ENCODE data around the gene KIF11. TPM values are rescaled to one million over a fixed set of nuclear protein-coding genes. Genes with fewer than 3 reads are reported as not detected.
"Not testable (repeated sequence)": the region's sequence is repeated elsewhere in the genome, so short reads cannot be mapped to it uniquely, and the experiment has no call there.

Gene KIF11
- total RNA-seq, 2 donors from 2014 or later = 10.2 to 31.6 TPM

GRCh38 chr10:92573798-92574547, 19.0 kb upstream of the KIF11 start, which contains the start of gene IDE:
Gene IDE (minus strand): TSS chr10:92574093. CDS start chr10:92574019, 74 bp downstream.
- H3K9me3 ChIP-seq = no peaks in the 10 kb centered on the region
- peak within 1 kb of the TSS; percentile 90 for H3K27ac ChIP-seq
- intact Hi-C loops (cut with DNase I) = loop anchor here (1.0 kb wide), 1 partner anchor 58 kb away; no protein-coding TSS in a partner anchor
- peak; percentile 90 for DNase-seq
- no peaks in the 10 kb centered on the region for H3K4me1 ChIP-seq
- no peaks in the 10 kb centered on the region for H3K27me3 ChIP-seq
- TF ChIP-seq CTCF (IDR thresholded peaks at IDR 0.05) = peak; percentile 82
- peak within 1 kb of the TSS; percentile 92 to 93 for H3K9ac ChIP-seq (ENCODE audit: low read depth in 2 of 2, low read length in 2 of 2)
- peak within 1 kb of the TSS; percentile 93 for H3K4me3 ChIP-seq
- no peaks in the 10 kb centered on the region for H3K36me3 ChIP-seq

DNA sequence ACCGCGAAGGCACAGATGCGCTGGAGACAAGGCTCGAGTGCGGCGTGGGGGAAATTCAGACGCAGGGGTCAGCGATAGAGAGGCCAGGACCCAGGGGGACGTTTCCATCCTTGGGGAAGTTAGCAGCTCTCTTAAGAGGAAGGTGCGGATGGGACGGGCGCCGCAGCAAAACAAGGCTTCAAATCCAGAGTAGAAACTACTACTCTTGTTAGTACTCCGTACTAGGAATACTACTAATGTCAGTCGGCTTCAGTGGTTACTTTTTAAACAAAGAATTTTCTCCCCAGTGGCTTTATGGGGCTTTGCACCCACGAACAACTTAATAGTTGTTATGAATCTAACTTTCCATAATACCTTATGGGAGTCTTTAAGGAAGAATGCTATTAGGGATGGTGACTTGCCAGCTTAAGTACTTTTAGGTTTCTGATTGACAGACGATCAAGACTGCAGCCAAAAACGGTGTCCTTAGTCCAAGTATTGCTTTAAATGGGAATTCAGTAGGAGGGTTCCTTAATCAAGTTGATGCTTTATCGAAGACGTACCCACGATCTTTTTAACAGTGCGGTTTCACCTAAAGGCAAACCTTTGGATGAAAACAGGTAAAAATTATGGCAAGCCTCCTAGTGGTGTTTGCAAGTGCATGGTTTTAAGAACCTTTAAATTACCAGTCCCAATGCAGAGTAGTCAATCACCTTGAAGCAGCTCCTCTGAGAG, 18.2 kb upstream of the KIF11 start:
- peak overlapping the region; percentile 93 for H3K4me3 ChIP-seq
- no peak for TF ChIP-seq CTCF (IDR thresholded peaks at IDR 0.05)
- peak overlapping the region; percentile 90 for H3K27ac ChIP-seq
- no peaks in the 10 kb centered on the region for H3K9me3 ChIP-seq
- no peaks in the 10 kb centered on the region for H3K36me3 ChIP-seq
- peak overlapping the region in 1 of 2 donors; percentile 93 for H3K9ac ChIP-seq (ENCODE audit: low read depth in 2 of 2, low read length in 2 of 2)
- H3K27me3 ChIP-seq = no peaks in the 10 kb centered on the region
- no peak for DNase-seq
- intact Hi-C loops (cut with DNase I) = loop anchor here (1.0 kb wide), 1 partner anchor 58 kb away; no protein-coding TSS in a partner anchor
- H3K4me1 ChIP-seq = no peaks in the 10 kb centered on the region

GRCh38 chr10:92575961-92576360, 17.0 kb upstream of the KIF11 start:
- no peak overlapping the region for H3K9ac ChIP-seq (ENCODE audit: low read depth in 2 of 2, low read length in 2 of 2)
- TF ChIP-seq CTCF (IDR thresholded peaks at IDR 0.05) = no peak
- H3K9me3 ChIP-seq = no peaks in the 10 kb centered on the region
- intact Hi-C loops (cut with DNase I) = no loop called here
- DNase-seq = no peak
- no peak overlapping the region for H3K27ac ChIP-seq
- no peaks in the 10 kb centered on the region for H3K36me3 ChIP-seq
- H3K4me1 ChIP-seq = no peaks in the 10 kb centered on the region
- H3K27me3 ChIP-seq = no peaks in the 10 kb centered on the region
- no peak overlapping the region for H3K4me3 ChIP-seq

GRCh38 chr10:92582347-92582746, 10.6 kb upstream of the KIF11 start:
- H3K27me3 ChIP-seq; H3K4me3 ChIP-seq; intact Hi-C loops (cut with DNase I); H3K9ac ChIP-seq (ENCODE audit: low read depth in 2 of 2, low read length in 2 of 2); H3K4me1 ChIP-seq; H3K27ac ChIP-seq; H3K36me3 ChIP-seq; DNase-seq; H3K9me3 ChIP-seq: not testable (repeated sequence)

DNA sequence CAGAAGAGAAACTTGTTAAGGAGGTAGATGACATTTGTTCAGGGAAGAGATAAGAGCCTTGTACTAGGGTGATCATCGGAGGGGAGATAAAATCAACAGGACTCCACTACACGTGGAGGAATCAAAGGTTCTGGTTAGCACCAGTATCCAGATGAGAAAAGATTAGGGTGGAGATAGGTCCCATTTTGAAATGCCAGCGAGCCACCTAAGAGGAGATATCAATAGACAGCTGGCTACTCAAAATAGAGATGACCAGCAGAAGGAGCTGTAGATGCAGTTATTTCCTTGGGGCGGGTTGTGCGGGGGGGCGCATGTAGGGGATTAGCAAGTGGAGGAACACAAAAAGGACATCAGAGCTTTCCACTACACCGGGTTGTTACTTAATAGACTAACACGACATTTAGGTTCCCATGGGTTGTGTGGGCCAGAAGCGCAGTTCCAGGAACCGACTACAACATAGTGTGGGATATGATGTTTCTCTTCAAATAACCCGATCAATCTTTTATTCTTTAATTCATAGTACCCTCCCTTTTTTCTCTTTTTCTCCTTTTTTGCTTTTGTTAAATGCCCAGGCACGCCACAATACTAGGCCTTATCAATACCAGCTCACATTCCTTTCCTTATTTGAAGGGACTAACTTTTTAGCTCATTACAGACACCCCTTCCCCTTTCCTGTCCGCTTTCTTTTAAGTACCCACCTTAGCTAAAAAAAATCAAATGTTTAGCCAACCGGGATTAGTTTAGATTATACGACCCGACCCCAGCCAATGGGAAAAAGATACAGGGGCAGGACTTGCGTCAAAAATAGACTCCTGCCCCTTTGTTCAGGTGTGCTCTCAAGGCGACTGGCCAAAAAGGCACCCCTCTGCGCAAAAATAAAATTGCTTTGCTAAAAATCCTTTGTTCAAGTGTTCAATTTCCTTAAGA, 2.0 kb upstream of the KIF11 start:
- peak overlapping the region; percentile 92 for H3K4me3 ChIP-seq
- intact Hi-C loops (cut with DNase I) = no loop called here
- no peaks in the 10 kb centered on the region for H3K4me1 ChIP-seq
- peak overlapping the region; percentile 90 for H3K27ac ChIP-seq
- H3K36me3 ChIP-seq = no peaks in the 10 kb centered on the region
- no peak for TF ChIP-seq CTCF (IDR thresholded peaks at IDR 0.05)
- no peaks in the 10 kb centered on the region for H3K27me3 ChIP-seq
- peak; percentile 31 for DNase-seq
- peak overlapping the region; percentile 51 to 53 for H3K9ac ChIP-seq (ENCODE audit: low read depth in 2 of 2, low read length in 2 of 2)
- no peaks in the 10 kb centered on the region for H3K9me3 ChIP-seq

Measured in colonic mucosa (tissue), 4 donors.